ENCODE measurements around the gene REC114. TPM values are rescaled to one million over a fixed set of nuclear protein-coding genes. Genes with fewer than 3 reads are reported as not detected.

REC114 gene
- total and polyA plus RNA-seq, 2 of the 8 experiments (the other 6 are each of a cell fraction or from before 2014, with no cell fraction given) = 0.12 TPM; not detected in 1

DNA sequence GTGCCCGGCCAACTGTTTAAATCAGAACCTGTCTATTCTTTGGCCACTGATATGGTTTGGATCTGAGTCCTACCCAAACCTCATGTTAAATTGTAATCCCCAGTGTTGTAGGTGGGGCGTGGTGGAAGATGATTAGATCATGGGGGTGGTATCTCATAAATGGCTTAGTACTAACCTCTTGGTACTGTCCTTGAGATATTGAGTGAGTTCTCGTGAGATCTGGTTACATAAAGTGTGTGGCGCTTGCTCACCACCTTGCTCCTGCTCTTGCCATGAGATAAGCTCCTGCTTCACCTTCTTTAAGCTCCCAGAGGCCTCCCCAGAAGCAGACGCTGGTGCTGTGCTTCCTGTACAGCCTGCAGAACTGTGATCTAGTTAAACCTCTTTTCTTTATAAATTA is 42.4 kb downstream of the REC114 start (continued):
- TF ChIP-seq, protein P1, sequence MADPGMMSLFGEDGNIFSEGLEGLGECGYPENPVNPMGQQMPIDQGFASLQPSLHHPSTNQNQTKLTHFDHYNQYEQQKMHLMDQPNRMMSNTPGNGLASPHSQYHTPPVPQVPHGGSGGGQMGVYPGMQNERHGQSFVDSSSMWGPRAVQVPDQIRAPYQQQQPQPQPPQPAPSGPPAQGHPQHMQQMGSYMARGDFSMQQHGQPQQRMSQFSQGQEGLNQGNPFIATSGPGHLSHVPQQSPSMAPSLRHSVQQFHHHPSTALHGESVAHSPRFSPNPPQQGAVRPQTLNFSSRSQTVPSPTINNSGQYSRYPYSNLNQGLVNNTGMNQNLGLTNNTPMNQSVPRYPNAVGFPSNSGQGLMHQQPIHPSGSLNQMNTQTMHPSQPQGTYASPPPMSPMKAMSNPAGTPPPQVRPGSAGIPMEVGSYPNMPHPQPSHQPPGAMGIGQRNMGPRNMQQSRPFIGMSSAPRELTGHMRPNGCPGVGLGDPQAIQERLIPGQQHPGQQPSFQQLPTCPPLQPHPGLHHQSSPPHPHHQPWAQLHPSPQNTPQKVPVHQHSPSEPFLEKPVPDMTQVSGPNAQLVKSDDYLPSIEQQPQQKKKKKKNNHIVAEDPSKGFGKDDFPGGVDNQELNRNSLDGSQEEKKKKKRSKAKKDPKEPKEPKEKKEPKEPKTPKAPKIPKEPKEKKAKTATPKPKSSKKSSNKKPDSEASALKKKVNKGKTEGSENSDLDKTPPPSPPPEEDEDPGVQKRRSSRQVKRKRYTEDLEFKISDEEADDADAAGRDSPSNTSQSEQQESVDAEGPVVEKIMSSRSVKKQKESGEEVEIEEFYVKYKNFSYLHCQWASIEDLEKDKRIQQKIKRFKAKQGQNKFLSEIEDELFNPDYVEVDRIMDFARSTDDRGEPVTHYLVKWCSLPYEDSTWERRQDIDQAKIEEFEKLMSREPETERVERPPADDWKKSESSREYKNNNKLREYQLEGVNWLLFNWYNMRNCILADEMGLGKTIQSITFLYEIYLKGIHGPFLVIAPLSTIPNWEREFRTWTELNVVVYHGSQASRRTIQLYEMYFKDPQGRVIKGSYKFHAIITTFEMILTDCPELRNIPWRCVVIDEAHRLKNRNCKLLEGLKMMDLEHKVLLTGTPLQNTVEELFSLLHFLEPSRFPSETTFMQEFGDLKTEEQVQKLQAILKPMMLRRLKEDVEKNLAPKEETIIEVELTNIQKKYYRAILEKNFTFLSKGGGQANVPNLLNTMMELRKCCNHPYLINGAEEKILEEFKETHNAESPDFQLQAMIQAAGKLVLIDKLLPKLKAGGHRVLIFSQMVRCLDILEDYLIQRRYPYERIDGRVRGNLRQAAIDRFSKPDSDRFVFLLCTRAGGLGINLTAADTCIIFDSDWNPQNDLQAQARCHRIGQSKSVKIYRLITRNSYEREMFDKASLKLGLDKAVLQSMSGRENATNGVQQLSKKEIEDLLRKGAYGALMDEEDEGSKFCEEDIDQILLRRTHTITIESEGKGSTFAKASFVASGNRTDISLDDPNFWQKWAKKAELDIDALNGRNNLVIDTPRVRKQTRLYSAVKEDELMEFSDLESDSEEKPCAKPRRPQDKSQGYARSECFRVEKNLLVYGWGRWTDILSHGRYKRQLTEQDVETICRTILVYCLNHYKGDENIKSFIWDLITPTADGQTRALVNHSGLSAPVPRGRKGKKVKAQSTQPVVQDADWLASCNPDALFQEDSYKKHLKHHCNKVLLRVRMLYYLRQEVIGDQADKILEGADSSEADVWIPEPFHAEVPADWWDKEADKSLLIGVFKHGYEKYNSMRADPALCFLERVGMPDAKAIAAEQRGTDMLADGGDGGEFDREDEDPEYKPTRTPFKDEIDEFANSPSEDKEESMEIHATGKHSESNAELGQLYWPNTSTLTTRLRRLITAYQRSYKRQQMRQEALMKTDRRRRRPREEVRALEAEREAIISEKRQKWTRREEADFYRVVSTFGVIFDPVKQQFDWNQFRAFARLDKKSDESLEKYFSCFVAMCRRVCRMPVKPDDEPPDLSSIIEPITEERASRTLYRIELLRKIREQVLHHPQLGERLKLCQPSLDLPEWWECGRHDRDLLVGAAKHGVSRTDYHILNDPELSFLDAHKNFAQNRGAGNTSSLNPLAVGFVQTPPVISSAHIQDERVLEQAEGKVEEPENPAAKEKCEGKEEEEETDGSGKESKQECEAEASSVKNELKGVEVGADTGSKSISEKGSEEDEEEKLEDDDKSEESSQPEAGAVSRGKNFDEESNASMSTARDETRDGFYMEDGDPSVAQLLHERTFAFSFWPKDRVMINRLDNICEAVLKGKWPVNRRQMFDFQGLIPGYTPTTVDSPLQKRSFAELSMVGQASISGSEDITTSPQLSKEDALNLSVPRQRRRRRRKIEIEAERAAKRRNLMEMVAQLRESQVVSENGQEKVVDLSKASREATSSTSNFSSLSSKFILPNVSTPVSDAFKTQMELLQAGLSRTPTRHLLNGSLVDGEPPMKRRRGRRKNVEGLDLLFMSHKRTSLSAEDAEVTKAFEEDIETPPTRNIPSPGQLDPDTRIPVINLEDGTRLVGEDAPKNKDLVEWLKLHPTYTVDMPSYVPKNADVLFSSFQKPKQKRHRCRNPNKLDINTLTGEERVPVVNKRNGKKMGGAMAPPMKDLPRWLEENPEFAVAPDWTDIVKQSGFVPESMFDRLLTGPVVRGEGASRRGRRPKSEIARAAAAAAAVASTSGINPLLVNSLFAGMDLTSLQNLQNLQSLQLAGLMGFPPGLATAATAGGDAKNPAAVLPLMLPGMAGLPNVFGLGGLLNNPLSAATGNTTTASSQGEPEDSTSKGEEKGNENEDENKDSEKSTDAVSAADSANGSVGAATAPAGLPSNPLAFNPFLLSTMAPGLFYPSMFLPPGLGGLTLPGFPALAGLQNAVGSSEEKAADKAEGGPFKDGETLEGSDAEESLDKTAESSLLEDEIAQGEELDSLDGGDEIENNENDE (IDR thresholded peaks at IDR 0.05; ENCODE audit: insufficient replicate concordance, low read length) = no peak
- TF ChIP-seq RBBP5 (IDR thresholded peaks at IDR 0.05; ENCODE audit: borderline replicate concordance, low read depth, low read length) (no peak), EZH2 (IDR thresholded peaks at IDR 0.05; ENCODE audit: low read depth, low read length, severe bottlenecking) (no peak), POLR2A (IDR thresholded peaks at IDR 0.05; ENCODE audit: control extremely low read depth in 1 of 2, low read depth in 2 of 2, low read length in 2 of 2) (no peak)
